OCI-LY3 (cell line): ENCODE data around the gene PREX1.

Experiments used
- CTCF ChIP-seq: fragments of 200-600, 300-600 bp; sonication (generic); IDR thresholded peaks from 2 replicates; pipeline ENCODE4 v1.5.1; 2014; ENCODE audit warnings: antibody characterized with exemption, low read length, low read depth
- EZH2phosphoT487 ChIP-seq: fragments of 200-600 bp; shearing (Covaris generic); IDR thresholded peaks from 2 replicates; pipeline ENCODE4 v1.6.1; 2018; ENCODE audit warnings: antibody characterized with exemption, mixed run types, low read depth

GRCh38 chr20:48718786-48719578 lies 108.8 kb downstream of the PREX1 start:
- no peak for TF ChIP-seq CTCF
- no peak for TF ChIP-seq EZH2phosphoT487
